ENCODE data around the gene SGCD.

SGCD gene

GRCh38 chr5:156363861-156364260, 36.9 kb downstream of the SGCD start:
- no peak for DNase-seq

GRCh38 chr5:156366521-156366920, 39.6 kb downstream of the SGCD start:
- no peak for DNase-seq

- DNase-seq: no peak
These were observed 40.6 kb downstream of the SGCD start for GRCh38 chr5:156367597-156367996.

- DNase-seq: no peak
These were observed 49.0 kb downstream of the SGCD start for GRCh38 chr5:156375895-156376495.

GRCh38 chr5:156376751-156377150, 49.8 kb downstream of the SGCD start:
- no peak for DNase-seq

- DNase-seq: no peak
These were observed 51.2 kb downstream of the SGCD start for GRCh38 chr5:156378159-156378558.

DNA sequence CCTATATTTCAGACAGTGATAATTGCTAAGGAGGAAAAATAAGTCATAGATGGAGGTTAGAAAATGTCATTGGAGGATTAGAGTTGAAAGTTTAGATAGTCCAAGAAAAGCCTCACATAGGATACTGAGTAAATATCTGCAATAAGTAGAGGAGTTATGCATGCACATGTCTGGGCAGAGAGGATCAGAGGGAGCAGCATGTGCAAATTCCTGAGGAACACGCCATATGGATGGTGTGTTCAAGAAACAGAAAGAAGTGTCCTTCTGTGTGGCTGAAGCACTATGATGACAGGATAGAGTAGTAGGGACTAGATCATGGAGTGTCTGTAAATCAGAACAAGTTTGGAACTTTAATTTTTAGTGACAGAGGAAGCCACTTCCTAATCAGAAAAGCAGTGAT, 52.2 kb downstream of the SGCD start:
- no peak for DNase-seq

DNA sequence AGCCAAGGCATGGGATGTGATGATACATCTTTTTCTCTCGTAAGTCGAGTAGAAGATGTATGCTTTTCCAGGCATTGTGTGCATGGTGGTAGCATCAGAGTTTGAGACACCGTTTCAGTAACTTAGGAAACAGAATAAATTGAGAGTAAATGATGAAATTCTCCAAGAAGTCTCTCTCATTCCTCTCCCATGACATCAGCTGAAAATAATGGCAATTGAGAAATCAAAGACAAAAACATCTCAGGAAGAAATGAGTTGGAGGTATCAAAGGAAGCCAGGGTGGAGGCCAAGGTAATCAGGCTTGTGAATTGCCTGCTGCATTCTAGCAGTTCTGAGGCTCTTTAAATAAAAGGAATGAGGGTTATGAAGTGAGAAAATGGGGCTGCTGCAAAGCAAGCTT, 53.9 kb downstream of the SGCD start:
- DNase-seq: no peak

DNA sequence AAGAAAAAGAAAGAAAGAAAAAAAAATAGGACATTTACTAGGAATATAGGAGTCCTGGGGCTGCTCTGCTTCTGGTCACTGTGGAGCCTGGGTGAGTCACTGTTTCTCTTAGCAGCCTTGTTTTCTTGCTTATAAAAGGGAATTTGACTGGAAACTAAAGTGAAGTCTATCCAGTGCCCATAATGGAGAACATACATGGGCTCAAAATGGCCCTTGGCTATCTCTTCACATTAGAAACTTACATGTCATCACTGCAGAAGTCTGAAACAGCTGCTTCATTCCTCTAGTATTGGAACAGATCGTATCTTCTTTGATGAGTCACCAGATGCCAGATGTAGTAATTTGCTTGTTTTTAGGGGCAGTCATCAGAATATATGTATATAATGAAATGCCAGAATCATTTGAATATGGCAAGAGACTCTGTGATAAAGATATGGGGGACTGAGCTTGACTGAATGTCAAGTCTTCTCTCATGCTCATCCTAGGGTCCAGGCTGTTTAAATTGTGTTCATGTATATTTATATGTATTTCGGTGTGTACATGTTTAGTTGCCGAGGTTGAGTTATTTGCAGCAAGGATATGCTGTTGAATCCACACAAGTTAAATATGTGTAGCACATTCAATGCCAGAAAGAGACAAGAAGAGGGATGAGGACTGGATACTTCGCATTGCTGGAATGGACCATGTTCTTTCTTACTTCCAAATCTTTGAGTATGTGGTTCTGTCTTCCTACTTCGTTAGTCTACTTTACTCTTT, 56.7 kb downstream of the SGCD start:
- DNase-seq: no peak

GRCh38 chr5:156385416-156385815, 58.5 kb downstream of the SGCD start:
- no peak for DNase-seq

GRCh38 chr5:156386976-156387375, 60.0 kb downstream of the SGCD start:
- peak; percentile 41 for DNase-seq

- DNase-seq: no peak
These were observed 60.4 kb downstream of the SGCD start for GRCh38 chr5:156387391-156387790.

DNA sequence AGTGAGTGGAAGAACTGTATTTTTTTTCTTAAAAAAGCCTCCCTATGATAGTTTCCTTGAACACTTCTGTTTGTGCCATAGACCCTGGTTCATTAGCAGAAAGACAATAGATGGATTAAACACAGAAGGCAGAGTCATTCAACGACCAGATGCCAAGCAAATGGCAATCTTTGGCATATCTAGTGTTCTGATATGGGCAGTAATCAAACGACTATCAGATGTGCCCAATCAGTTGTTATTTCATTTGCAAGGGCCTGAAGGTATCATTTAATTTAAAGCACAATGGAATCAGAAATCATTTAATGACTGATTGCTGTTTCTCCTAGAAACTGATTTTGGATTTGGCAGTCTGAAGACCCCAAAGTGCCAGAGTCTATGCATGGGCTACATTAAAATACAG, 61.3 kb downstream of the SGCD start:
- DNase-seq: no peak

GRCh38 chr5:156391139-156391538, 64.2 kb downstream of the SGCD start:
- DNase-seq: no peak

- no peak for DNase-seq
These were observed 67.0 kb downstream of the SGCD start for GRCh38 chr5:156393980-156394379.

GRCh38 chr5:156394642-156395305, 67.8 kb downstream of the SGCD start:
- no peak for DNase-seq

DNA sequence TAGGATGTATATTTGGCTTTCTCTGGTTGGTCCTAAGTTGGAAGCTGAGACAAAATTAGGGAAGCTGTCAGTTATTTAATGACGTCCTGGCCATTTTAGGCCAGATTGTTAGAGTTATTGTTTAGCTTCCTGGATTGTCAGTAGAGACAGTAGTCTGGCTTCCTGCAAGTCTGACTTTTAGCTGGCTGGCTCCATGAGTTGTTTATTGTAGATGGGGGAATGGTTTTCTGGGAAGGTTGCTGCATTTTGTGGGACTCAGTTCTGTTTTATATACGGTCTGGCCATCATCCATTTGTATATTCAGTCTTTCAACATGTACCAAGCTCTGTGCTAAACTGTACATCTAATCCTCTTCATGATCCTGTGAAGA, 68.3 kb downstream of the SGCD start:
- DNase-seq: no peak

GRCh38 chr5:156396063-156396829, 69.3 kb downstream of the SGCD start:
- no peak for DNase-seq

GRCh38 chr5:156396830-156397081, 69.8 kb downstream of the SGCD start:
- no peak for DNase-seq

- no peak for DNase-seq
These were observed 72.4 kb downstream of the SGCD start for GRCh38 chr5:156399323-156399722.

GRCh38 chr5:156400231-156400986, 73.4 kb downstream of the SGCD start:
- DNase-seq: no peak

- no peak for DNase-seq
These were observed 74.8 kb downstream of the SGCD start for GRCh38 chr5:156401804-156402203.

GRCh38 chr5:156402387-156402921, 75.5 kb downstream of the SGCD start:
- no peak for DNase-seq

Measured in NCI-H187 treated with DMSO at 0.1 percent for 48 hours (cell line).